Fibroblast of the conjunctiva (primary cell): ENCODE data around the gene LTBP4.

Experiments
- DNase-seq: peaks from one replicate; pipeline ENCODE4 v3.0.0-alpha.2; 2010; ENCODE audit warnings: low read depth

The LTBP4 gene

GRCh38 chr19:40666803-40667438 lies 65.8 kb downstream of the LTBP4 start:
- no peak for DNase-seq

- DNase-seq: no peak
These were observed 66.4 kb downstream of the LTBP4 start for GRCh38 chr19:40667602-40668001.

- DNase-seq: no peak
These were observed 67.9 kb downstream of the LTBP4 start for GRCh38 chr19:40668991-40669614.

GRCh38 chr19:40671404-40671803 lies 70.2 kb downstream of the LTBP4 start:
- no peak for DNase-seq

GRCh38 chr19:40672038-40672437 lies 70.9 kb downstream of the LTBP4 start:
- no peak for DNase-seq

GRCh38 chr19:40672573-40673299 lies 71.6 kb downstream of the LTBP4 start:
- no peak for DNase-seq

- DNase-seq: no peak
These were observed 72.2 kb downstream of the LTBP4 start for GRCh38 chr19:40673397-40673796.

- no peak for DNase-seq
These were observed 73.1 kb downstream of the LTBP4 start for GRCh38 chr19:40674291-40674690.

- DNase-seq: no peak
These were observed 76.0 kb downstream of the LTBP4 start for GRCh38 chr19:40677156-40677555.
